Gastroesophageal sphincter (tissue), 4 donors: ENCODE measurements around the gene BTN3A1. TPM values are rescaled to one million over a fixed set of nuclear protein-coding genes. Genes with fewer than 3 reads are reported as not detected.
A peak's percentile ranks its signal among the peaks of the same experiment; 100 is the strongest.
"Not testable (repeated sequence)": the region's sequence is repeated elsewhere in the genome, so short reads cannot be mapped to it uniquely, and the experiment has no call there.

Source experiments
- ATAC-seq: fragments of 150-250 bp; one replicate; pipeline ENCODE4 v1.9.1; 2016; ENCODE audit warnings: mild to moderate bottlenecking, moderate library complexity
- H3K27ac ChIP-seq, 4 donors: fragments of 200-600 bp; sonication (generic) in 3 of 4; 1 replicate in 3 of 4; 2 replicates in 1 of 4; pipeline ENCODE4 v1.5.1; 2016 to 2019
- H3K27me3 ChIP-seq: fragments of 200-600 bp; sonication (generic); one replicate; pipeline ENCODE4 v1.5.1; 2019
- H3K36me3 ChIP-seq, 2 donors: fragments of 200-600 bp; sonication (generic); one replicate each; pipeline ENCODE4 v1.5.1; 2019; ENCODE audit warnings: control low read depth in 1 of 2
- H3K4me1 ChIP-seq, 3 donors: fragments of 200-600 bp; sonication (generic); 1 replicate in 2 of 3; 2 replicates in 1 of 3; pipeline ENCODE4 v1.5.1; 2016 to 2019; ENCODE audit warnings: control low read depth in 2 of 3
- H3K4me3 ChIP-seq, 2 donors: fragments of 200-600 bp; sonication (generic); one replicate each; pipeline ENCODE4 v1.5.1; 2019; ENCODE audit warnings: mild to moderate bottlenecking in 1 of 2, moderate library complexity in 1 of 2
- H3K9me3 ChIP-seq, 3 donors: fragments of 200-600 bp; sonication (generic); one replicate each; pipeline ENCODE4 v1.5.1; 2017 to 2019; ENCODE audit warnings: control low read depth in 2 of 3
- EP300 ChIP-seq: sonication (generic); formaldehyde crosslinking; IDR thresholded peaks from one replicate; pipeline ENCODE4 v1.6.1; 2017; ENCODE audit warnings: antibody characterized with exemption, mild to moderate bottlenecking
- POLR2A ChIP-seq, 2 donors: fragments of 450-650 bp; IDR thresholded peaks; one replicate each; pipeline ENCODE4 v1.6.1; 2017; ENCODE audit warnings: antibody characterized with exemption in 2 of 2, mild to moderate bottlenecking in 2 of 2, moderate library complexity in 1 of 2
- POLR2AphosphoS5 ChIP-seq: sonication (generic); formaldehyde crosslinking; IDR thresholded peaks from one replicate; pipeline ENCODE4 v1.6.1; 2017; ENCODE audit warnings: antibody characterized with exemption
- WGBS, 2 donors: methylation state at CpG; one replicate each; pipeline ENCODE4 v1.1.5; 2018; ENCODE audit warnings: low coverage in 1 of 2; 5-methylcytosine and 5-hydroxymethylcytosine counted together
- total RNA-seq, 4 donors: library from RNA; depleted of rRNA; stranded (reverse); fragments of >200 nt; gene quantifications; one replicate each; pipeline ENCODE4 v1.1.0, GENCODE V29; 2016
- TF ChIP-seq, protein P1 (sequence below), 4 experiments: fragments of 200-600 bp in 2 of 4; fragments of 450-650 bp in 2 of 4; sonication (generic) in 1 of 4; IDR thresholded peaks; one replicate each; pipeline ENCODE4 v1.5.1; 2017 to 2019; ENCODE audit warnings: antibody characterized with exemption in 4 of 4, mild to moderate bottlenecking in 2 of 4, moderate library complexity in 2 of 4

The BTN3A1 gene
- 10 to 100 TPM in 1 of 4 donors, 1 to 10 TPM in 3; 7.5 to 14.3 (median 8.2) TPM for total RNA-seq

DNA sequence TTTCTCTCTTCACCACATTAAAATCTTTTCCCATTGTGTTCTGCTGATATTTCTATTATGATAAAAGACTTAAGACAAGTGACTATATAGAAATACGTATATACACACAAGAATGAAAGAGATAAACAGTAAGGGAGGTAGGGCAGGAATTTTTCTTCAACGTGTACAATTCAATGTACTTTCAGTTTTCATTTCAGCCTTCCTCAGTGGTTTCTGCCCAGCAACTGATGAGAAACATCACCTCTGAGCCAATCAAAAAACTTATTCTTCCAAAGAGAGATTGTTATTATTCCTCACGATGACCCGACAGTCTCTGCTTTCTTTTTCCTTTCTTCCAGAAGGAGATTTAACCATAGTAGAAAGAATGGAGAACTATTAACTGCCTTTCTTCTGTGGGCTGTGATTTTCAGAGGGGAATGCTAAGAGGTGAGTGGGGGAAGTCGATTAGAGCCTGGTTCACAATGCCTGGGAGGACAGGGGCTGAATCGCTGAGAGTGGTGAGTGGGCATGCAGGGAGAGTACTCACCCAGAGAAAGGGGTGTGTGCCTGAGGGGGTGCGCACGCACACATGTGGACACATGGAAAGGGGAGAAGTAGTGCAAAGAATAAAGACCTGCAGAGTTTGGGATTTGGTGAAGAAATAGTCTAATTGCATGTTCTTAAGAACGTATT, at the start of gene BTN3A1:
Gene BTN3A1 (plus strand): TSS at position 289 of the 672 bp plus-strand sequence. CDS start 3,289 bp downstream, outside the sequence.
- peak within 1 kb of the TSS; percentile 54 to 100 for H3K4me3 ChIP-seq
- peak within 1 kb of the TSS; percentile 78 to 86 (median 85) for H3K27ac ChIP-seq
- no peaks in the 10 kb centered on the region for H3K9me3 ChIP-seq
- 0% methylated on average over 9 of the region's 9 CpGs for WGBS, 2 donors
- H3K27me3 ChIP-seq, result no peaks in the 10 kb centered on the region
- TF ChIP-seq POLR2AphosphoS5 (no peak), POLR2A (IDR thresholded peaks at IDR 0.05) (no peak), EP300 (no peak)
- TF ChIP-seq, protein P1, sequence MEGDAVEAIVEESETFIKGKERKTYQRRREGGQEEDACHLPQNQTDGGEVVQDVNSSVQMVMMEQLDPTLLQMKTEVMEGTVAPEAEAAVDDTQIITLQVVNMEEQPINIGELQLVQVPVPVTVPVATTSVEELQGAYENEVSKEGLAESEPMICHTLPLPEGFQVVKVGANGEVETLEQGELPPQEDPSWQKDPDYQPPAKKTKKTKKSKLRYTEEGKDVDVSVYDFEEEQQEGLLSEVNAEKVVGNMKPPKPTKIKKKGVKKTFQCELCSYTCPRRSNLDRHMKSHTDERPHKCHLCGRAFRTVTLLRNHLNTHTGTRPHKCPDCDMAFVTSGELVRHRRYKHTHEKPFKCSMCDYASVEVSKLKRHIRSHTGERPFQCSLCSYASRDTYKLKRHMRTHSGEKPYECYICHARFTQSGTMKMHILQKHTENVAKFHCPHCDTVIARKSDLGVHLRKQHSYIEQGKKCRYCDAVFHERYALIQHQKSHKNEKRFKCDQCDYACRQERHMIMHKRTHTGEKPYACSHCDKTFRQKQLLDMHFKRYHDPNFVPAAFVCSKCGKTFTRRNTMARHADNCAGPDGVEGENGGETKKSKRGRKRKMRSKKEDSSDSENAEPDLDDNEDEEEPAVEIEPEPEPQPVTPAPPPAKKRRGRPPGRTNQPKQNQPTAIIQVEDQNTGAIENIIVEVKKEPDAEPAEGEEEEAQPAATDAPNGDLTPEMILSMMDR (IDR thresholded peaks at IDR 0.05), result no peak
- H3K36me3 ChIP-seq, result peaks cover 0 to 13% of the 10 kb centered on the region in 2 donors
- peaks cover 0 to 41% (median 9%) of the 10 kb centered on the region in 3 donors for H3K4me1 ChIP-seq
- ATAC-seq, result peak; percentile 96

DNA sequence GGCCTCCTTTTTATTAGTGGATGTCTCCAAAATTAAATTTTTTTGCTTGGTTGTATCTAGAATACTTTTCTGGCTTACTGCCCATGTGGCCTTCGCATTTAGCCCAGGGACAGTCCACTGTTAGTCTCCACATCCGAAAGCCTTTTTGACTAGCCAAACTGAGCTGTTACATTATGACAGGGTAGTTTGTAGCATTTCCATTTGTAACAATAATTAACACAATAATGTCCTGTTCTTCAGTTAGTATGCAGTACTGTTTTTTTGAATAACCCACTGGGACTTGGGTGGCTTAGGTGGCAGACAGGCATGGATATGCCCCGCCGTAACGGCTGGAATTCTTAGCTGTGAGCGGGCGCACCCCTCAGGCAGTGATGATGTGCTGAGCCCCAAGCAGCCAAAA, 49.8 kb upstream of the BTN3A1 start:
- no peak for ATAC-seq
- H3K9me3 ChIP-seq, result no peaks in the 10 kb centered on the region
- WGBS, 2 donors, result 79 to 100% methylated on average over 2 of the region's 7 CpGs
- H3K27me3 ChIP-seq, result no peaks in the 10 kb centered on the region
- H3K4me1 ChIP-seq, result no peaks in the 10 kb centered on the region
- no peak overlapping the region for H3K27ac ChIP-seq
- H3K36me3 ChIP-seq, result no peaks in the 10 kb centered on the region
- TF ChIP-seq, protein P1 (IDR thresholded peaks at IDR 0.05), result no peak
- TF ChIP-seq POLR2A (IDR thresholded peaks at IDR 0.05) (no peak), EP300 (no peak), POLR2AphosphoS5 (no peak)
- H3K4me3 ChIP-seq, result no peak overlapping the region

DNA sequence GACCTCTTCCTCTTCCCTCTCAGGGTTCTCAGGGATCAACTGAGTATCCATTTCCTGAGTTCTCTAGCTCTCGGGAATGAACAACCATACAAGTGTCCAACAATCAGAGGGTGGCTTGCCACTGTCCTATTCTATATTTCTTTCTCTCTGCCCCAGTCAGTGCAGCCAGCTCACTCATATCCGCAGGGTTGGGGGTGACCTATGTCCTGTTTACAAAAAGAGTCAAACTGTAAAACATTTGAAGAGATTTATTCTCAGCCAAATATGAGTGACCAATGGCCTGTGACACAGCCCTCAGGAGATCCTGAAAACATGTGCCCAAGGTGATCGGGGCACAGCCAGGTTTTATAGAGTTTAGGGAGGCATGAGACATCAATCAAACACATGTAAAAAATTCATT, 47.9 kb upstream of the BTN3A1 start:
- Histone ChIP-seq H3K4me3 (no peak overlapping the region), H3K9me3 (no peaks in the 10 kb centered on the region), H3K27me3 (no peaks in the 10 kb centered on the region), H3K27ac (no peak overlapping the region), H3K36me3 (no peaks in the 10 kb centered on the region), H3K4me1 (no peaks in the 10 kb centered on the region)
- no peak for ATAC-seq
- 60% methylated on average over 3 of the region's 3 CpGs; no CpG with 5 or more reads in 1 of the 2 donors for WGBS, 2 donors
- TF ChIP-seq POLR2A (IDR thresholded peaks at IDR 0.05) (no peak), POLR2AphosphoS5 (no peak), EP300 (no peak)
- TF ChIP-seq, protein P1 (IDR thresholded peaks at IDR 0.05), result no peak

DNA sequence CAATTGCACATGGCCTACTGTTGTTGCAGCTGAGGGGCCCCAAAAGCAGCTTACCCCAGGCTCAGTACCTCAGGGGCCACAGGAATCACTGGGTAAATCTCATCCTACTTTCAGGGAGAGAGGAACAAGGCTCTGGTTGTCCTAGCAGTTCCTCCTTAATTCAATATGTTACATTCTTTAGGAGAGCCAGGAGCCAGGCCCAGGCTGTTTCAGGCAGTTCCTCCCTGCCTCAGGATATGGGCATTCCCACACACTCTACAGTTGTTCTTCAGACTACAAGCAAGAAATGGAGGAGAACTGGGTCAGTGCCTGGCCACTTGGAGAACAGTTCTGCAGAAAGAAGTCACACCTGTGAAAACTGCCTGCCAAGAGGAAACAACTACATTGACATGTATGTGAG, 46.7 kb upstream of the BTN3A1 start:
- ATAC-seq, result no peak

DNA sequence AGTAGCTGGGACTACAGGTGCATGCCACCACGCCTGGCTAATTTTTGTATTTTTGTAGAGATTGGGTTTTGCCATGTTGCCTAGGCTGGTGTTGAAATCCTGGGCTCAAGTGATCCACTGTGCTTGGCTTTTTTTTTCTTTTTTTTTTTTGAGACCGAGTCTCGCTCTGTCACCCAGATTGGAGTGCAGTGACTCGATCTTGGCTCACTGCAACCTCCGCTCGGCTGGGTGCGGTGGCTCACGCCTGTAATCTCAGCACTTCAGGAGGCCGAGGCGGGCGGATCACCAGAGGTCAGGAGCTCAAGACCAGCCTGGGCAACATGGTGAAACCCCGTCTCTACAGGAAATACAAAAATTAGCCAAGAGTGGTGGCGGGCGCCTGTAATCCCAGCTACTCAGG, 44.5 kb upstream of the BTN3A1 start:
- not testable (repeated sequence) for ATAC-seq, H3K27ac ChIP-seq, H3K4me1 ChIP-seq, H3K27me3 ChIP-seq, H3K4me3 ChIP-seq, H3K36me3 ChIP-seq, H3K9me3 ChIP-seq
- WGBS, 2 donors, result 90 to 100% methylated on average over 2 to 3 of the region's 14 CpGs

More for the DNA sequence above, 46.7 kb upstream of the BTN3A1 start:
- no peaks in the 10 kb centered on the region for H3K4me1 ChIP-seq
- no peak overlapping the region for H3K4me3 ChIP-seq
- TF ChIP-seq, protein P1 (IDR thresholded peaks at IDR 0.05), result no peak
- TF ChIP-seq POLR2A (IDR thresholded peaks at IDR 0.05) (no peak), EP300 (no peak), POLR2AphosphoS5 (no peak)
- H3K36me3 ChIP-seq, result no peaks in the 10 kb centered on the region
- H3K9me3 ChIP-seq, result no peaks in the 10 kb centered on the region
- no peaks in the 10 kb centered on the region for H3K27me3 ChIP-seq
- no peak overlapping the region for H3K27ac ChIP-seq
